ENCODE results near the gene SHLD3. TPM values are rescaled to one million over a fixed set of nuclear protein-coding genes. Genes with fewer than 3 reads are reported as not detected.
A peak's percentile ranks its signal among the peaks of the same experiment; 100 is the strongest.

Gene SHLD3
- total and polyA plus RNA-seq, 9 of the 15 experiments (the other 6 are each of a cell fraction or from before 2014, with no cell fraction given): 3.0 to 14.5 (median 8.6) TPM

- Histone ChIP-seq H3K36me3 (ENCODE audit: control insufficient read depth, insufficient read depth, low read length) (peaks cover 18% of the 10 kb centered on the region; the same call in 1 of the 3 replicates), H3K27me3 (ENCODE audit: control insufficient read depth in 2 of 2, insufficient read depth in 2 of 2, low read length in 2 of 2) (no peaks in the 10 kb centered on the region), H4K20me1 (replicated peaks; ENCODE audit: control insufficient read depth, insufficient read depth, low read length) (no peaks in the 10 kb centered on the region), H3K4me2 (ENCODE audit: insufficient read depth, low read length) (no peak overlapping the region), H3K4me3 (no peak overlapping the region), H2AFZ (ENCODE audit: low read depth, low read length) (no peak overlapping the region), H3K9ac (ENCODE audit: insufficient read depth in 1 of 2, low read depth in 2 of 2, low read length in 2 of 2) (no peak overlapping the region), H3K4me1 (replicated peaks in 1 of 2; ENCODE audit: control insufficient read depth in 2 of 2, insufficient read depth in 2 of 2, low read length in 2 of 2) (no peaks in the 10 kb centered on the region), H3K27ac (ENCODE audit: extremely low read depth, low read depth, low read length) (no peak overlapping the region), H3K9me1 (ENCODE audit: control insufficient read depth, insufficient read depth, low read length) (no peaks in the 10 kb centered on the region), H3K9me3 (replicated peaks; ENCODE audit: control insufficient read depth, insufficient read depth, low read depth, low read length) (no peaks in the 10 kb centered on the region), H3K79me2 (ENCODE audit: control insufficient read depth, insufficient read depth, low read length) (no peaks in the 10 kb centered on the region)
- TF ChIP-seq ZBTB26 (CRISPR knock-in tag; IDR thresholded peaks at IDR 0.05): no peak
- TF ChIP-seq PATZ1 (CRISPR knock-in tag; IDR thresholded peaks at IDR 0.05; ENCODE audit: borderline replicate concordance): no peak
- peak; percentile 66 for TF ChIP-seq ATF3 (IDR thresholded peaks at IDR 0.05)
- no peak for TF ChIP-seq ATF3 (CRISPR knock-in tag; conservative IDR thresholded peaks at IDR 0.05)
- TF ChIP-seq HDGF (IDR thresholded peaks at IDR 0.05): no peak
- no peak for TF ChIP-seq ZBTB2 (IDR thresholded peaks at IDR 0.05)
- TF ChIP-seq ATF7 (IDR thresholded peaks at IDR 0.05): peak; percentile 34; the same call in 1 of the 2 replicates
- BruUV-seq (replicated peaks): no TSS peak
- CTCF ChIA-PET (ENCODE audit: low intra/inter-chr PET ratio): no interaction called here
- POLR2A ChIA-PET: no interaction called here
- no peak for ATAC-seq
- DNase-seq (ENCODE audit: extremely low read depth in 1 of 4, low spot score in 3 of 4): no peak
- in situ Hi-C loops (cut with MboI): no loop called here
- no peak for FAIRE-seq
- intact Hi-C loops (cut with micrococcal nuclease): no loop called here
- WGBS (ENCODE audit: insufficient coverage, low coverage, missing lambda C conversion rate): 66% methylated on average over 2 of the region's 2 CpGs
Measured at GRCh38 chr5:65646938-65647337, 22.1 kb downstream of the SHLD3 start.

Measured in K562 (cell line).